ENCODE measurements around the gene RFLNA.

Gene RFLNA

GRCh38 chr12:124332058-124332672 is 37.3 kb downstream of the RFLNA start:
- no peak overlapping the region for H3K4me3 ChIP-seq
- TF ChIP-seq CTCF (IDR thresholded peaks at IDR 0.05): no peak
- no peak overlapping the region for H3K27ac ChIP-seq
- DNase-seq (ENCODE audit: low spot score): no peak

- H3K27ac ChIP-seq: no peak overlapping the region
- DNase-seq (ENCODE audit: low spot score): no peak
Observed at GRCh38 chr12:124332900-124333299, 38.0 kb downstream of the RFLNA start.

DNA sequence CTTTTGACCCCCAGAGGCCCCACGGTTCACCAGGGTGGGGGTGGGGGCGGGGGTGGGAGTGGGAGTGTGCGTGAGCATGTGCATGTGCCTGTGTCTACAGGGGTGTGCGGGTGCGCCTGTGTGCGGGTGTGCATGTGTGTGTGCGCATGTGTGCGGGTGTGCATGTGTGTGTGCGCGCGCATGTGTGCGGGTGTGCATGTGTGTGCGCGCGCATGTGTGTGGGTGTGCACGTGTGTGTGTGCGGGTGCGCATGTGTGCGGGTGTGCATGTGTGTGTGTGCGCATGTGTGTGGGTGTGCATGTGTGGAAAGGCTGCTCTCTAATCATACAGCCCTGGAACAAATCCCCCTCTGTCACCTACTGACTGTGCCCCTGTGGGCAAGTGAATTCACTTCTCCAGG is 38.8 kb downstream of the RFLNA start:
- no peak for DNase-seq (ENCODE audit: low spot score)
- H3K27ac ChIP-seq: no peak overlapping the region
- TF ChIP-seq CTCF (IDR thresholded peaks at IDR 0.05): no peak
- no peak overlapping the region for H3K4me3 ChIP-seq

More at GRCh38 chr12:124332900-124333299, 38.0 kb downstream of the RFLNA start:
- TF ChIP-seq CTCF (IDR thresholded peaks at IDR 0.05): no peak
- no peak overlapping the region for H3K4me3 ChIP-seq

- Histone ChIP-seq H3K4me3 (no peak overlapping the region), H3K27ac (no peak overlapping the region)
- no peak for DNase-seq (ENCODE audit: low spot score)
- no peak for TF ChIP-seq CTCF (IDR thresholded peaks at IDR 0.05)
Observed at GRCh38 chr12:124334266-124334665, 39.4 kb downstream of the RFLNA start.

DNA sequence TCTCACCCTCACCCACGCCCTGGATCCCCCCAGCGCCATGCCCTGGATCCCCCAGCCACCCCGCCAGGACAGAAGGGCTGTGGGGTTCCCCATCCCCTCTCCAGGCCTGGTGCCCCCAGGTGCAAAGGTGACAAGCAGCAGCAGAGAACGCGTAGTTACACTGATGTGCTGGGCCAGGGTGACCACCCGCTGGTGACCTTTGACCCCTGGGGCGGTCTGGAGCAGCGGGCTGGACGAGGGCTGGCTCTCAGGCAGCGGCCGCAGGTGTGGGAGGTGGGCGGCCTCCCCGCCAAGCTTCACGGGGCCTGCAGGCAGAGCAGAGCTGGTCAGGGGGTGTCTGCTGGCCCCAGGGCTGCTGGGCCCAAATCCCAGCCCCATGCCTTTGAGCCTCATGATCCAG is 40.1 kb downstream of the RFLNA start:
- no peak for TF ChIP-seq CTCF (IDR thresholded peaks at IDR 0.05)
- H3K27ac ChIP-seq: no peak overlapping the region
- DNase-seq (ENCODE audit: low spot score): no peak
- no peak overlapping the region for H3K4me3 ChIP-seq

- no peak overlapping the region for H3K27ac ChIP-seq
- H3K4me3 ChIP-seq: no peak overlapping the region
- TF ChIP-seq CTCF (IDR thresholded peaks at IDR 0.05): no peak
- no peak for DNase-seq (ENCODE audit: low spot score)
Observed at GRCh38 chr12:124335426-124336183, 40.7 kb downstream of the RFLNA start.

DNA sequence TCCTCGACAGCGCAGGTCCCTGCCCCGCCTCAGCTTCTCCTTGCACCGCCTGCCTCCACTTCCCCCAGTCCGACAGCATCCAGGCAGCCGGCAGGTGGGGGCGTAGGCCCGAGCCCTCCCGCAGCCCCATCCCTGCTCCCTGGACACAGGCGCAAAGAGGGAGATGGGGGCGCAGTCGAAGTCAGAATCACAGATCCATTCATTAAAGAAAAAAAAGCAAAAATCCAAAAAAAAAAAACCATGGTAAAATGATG is 41.2 kb downstream of the RFLNA start:
- Histone ChIP-seq H3K27ac (no peak overlapping the region), H3K4me3 (no peak overlapping the region)
- TF ChIP-seq CTCF (IDR thresholded peaks at IDR 0.05): no peak
- DNase-seq (ENCODE audit: low spot score): no peak

Measured in coronary artery (tissue), 2 donors.